Uterus (tissue), 2 donors: Measurements from ENCODE around the gene SH2D4B.

ENCODE experiments used
- POLR2A ChIP-seq, 2 donors: fragments of 450-650 bp; IDR thresholded peaks; one replicate each; pipeline ENCODE4 v1.6.1; 2016; ENCODE audit warnings: antibody characterized with exemption in 2 of 2, mild to moderate bottlenecking in 1 of 2, moderate library complexity in 1 of 2
- TF ChIP-seq, protein P1 (sequence below), 4 experiments: fragments of 200-600 bp in 2 of 4; fragments of 450-650 bp in 2 of 4; sonication (generic) in 2 of 4; IDR thresholded peaks; one replicate each; pipeline ENCODE4 v1.5.1; 2016 to 2019; ENCODE audit warnings: antibody characterized with exemption in 4 of 4, mild to moderate bottlenecking in 2 of 4, moderate library complexity in 1 of 4

DNA sequence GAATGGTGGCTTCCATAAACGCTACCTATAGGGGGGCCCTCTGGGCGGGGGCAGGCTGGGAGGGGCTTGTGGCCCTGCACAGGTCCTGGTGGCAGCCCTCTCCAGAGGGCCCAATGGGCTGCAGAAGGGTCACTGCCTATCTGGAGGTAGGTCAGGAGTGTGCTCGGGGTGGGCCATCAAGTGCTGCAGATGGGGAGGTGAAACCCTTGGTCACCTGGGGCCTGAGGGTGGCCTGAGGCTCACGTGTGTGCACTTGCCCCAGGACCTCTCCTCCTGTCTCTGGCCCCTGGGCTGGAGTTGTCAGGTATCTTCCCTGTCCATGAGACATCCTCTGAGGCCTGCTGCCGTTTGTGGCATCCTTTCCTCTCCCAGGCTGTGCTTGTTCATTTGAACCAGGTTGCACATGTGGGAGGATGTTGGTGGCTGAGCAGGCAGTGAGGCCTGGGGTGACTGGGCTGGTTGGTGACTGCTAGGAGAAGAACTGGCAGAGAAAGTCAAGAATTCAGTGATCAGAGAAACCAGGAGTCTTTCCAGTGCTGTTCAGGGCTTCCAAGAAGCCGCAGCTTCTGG lies 21.1 kb upstream of the SH2D4B start:
- TF ChIP-seq, protein P1, sequence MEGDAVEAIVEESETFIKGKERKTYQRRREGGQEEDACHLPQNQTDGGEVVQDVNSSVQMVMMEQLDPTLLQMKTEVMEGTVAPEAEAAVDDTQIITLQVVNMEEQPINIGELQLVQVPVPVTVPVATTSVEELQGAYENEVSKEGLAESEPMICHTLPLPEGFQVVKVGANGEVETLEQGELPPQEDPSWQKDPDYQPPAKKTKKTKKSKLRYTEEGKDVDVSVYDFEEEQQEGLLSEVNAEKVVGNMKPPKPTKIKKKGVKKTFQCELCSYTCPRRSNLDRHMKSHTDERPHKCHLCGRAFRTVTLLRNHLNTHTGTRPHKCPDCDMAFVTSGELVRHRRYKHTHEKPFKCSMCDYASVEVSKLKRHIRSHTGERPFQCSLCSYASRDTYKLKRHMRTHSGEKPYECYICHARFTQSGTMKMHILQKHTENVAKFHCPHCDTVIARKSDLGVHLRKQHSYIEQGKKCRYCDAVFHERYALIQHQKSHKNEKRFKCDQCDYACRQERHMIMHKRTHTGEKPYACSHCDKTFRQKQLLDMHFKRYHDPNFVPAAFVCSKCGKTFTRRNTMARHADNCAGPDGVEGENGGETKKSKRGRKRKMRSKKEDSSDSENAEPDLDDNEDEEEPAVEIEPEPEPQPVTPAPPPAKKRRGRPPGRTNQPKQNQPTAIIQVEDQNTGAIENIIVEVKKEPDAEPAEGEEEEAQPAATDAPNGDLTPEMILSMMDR (IDR thresholded peaks at IDR 0.05) = no peak
- TF ChIP-seq POLR2A (IDR thresholded peaks at IDR 0.05) = no peak
